K562 (cell line): ENCODE measurements around the gene PPM1F. TPM values are rescaled to one million over a fixed set of nuclear protein-coding genes. Genes with fewer than 3 reads are reported as not detected.
A peak's percentile ranks its signal among the peaks of the same experiment; 100 is the strongest.

ENCODE experiments used
- ATAC-seq: fragments of 200-7000 bp; cut with Tn5 transposase; 3 replicates; pipeline ENCODE4 v1.9.1; 2020; ENCODE audit warnings: moderate library complexity
- BruUV-seq: library from RNA; stranded (reverse); fragments of 400-500 nt; replicated peaks from 2 replicates; lab custom pipeline; 2021; lab: Mats Ljungman, UMichigan
- CTCF ChIA-PET: fragments of 300-600 bp; formaldehyde crosslinking; extraction: SDS; loops from one replicate; lab custom pipeline; 2021; ENCODE audit warnings: low intra/inter-chr PET ratio; lab: Yijun Ruan, JAX
- POLR2A ChIA-PET: fragments of 300-600, 350-650 bp; sonication (Branson Sonifier 250); formaldehyde crosslinking; extraction: SDS; loops from one replicate; lab custom pipeline; 2021; ENCODE audit warnings: antibody characterized with exemption, inconsistent platforms; lab: Yijun Ruan, JAX
- DNase-seq, 4 experiments: peaks; one replicate each; pipeline versions ENCODE4 v3.0.0 to v3.0.0-alpha.2; 2011 to 2018; ENCODE audit warnings: low spot score in 3 of 4, mixed read lengths in 3 of 4; ENCODE audit errors: extremely low read depth in 1 of 4
- FAIRE-seq: peaks from 2 replicates; lab custom pipeline; 2011; peaks lifted over from hg19 to GRCh38; lab: Jason Lieb, UNC
- H2AFZ ChIP-seq: 2 replicates; pipeline ENCODE4 v1.6.0; 2011; ENCODE audit warnings: low read depth, low read length, control low read depth, inconsistent platforms
- H3K27ac ChIP-seq: fragments of 200-600 bp; 3 replicates; pipeline ENCODE4 v1.8.0; 2011; ENCODE audit warnings: low read depth, mild to moderate bottlenecking, control low read depth, inconsistent platforms, low read length, moderate library complexity, mixed read lengths; ENCODE audit errors: extremely low read depth
- H3K27me3 ChIP-seq, 2 experiments: fragments of 300-600 bp in 1 of 2; 2 replicates in 1 of 2; 3 replicates in 1 of 2; pipeline versions ENCODE4 v1.6.0 to v1.8.0; 2011; ENCODE audit warnings: inconsistent platforms in 2 of 2, low read length in 2 of 2, mild to moderate bottlenecking in 1 of 2, mixed read lengths in 1 of 2, moderate library complexity in 1 of 2; ENCODE audit not compliant: control insufficient read depth in 2 of 2, insufficient read depth in 2 of 2
- H3K36me3 ChIP-seq: fragments of 300-600 bp; 3 replicates; pipeline ENCODE4 v1.8.0; 2011; ENCODE audit warnings: mild to moderate bottlenecking, low read length, inconsistent platforms; ENCODE audit not compliant: control insufficient read depth, insufficient read depth
- H3K4me1 ChIP-seq, 2 experiments: fragments of 200-600 bp in 1 of 2; replicated peaks in 1 of 2; 2 replicates in 1 of 2; 3 replicates in 1 of 2; pipeline versions ENCODE4 v1.5.1 to v1.8.0; 2011; ENCODE audit warnings: inconsistent platforms in 2 of 2, low read length in 2 of 2, mild to moderate bottlenecking in 1 of 2, mixed read lengths in 1 of 2, moderate library complexity in 1 of 2; ENCODE audit not compliant: control insufficient read depth in 2 of 2, insufficient read depth in 2 of 2
- H3K4me2 ChIP-seq: 2 replicates; pipeline ENCODE4 v1.6.1; 2011; ENCODE audit warnings: low read length, control low read depth, inconsistent platforms, mixed read lengths; ENCODE audit not compliant: insufficient read depth
- H3K4me3 ChIP-seq: fragments of 200-600 bp; sonication (generic), shearing (Covaris generic); 2 replicates; pipeline ENCODE4 v1.5.1; 2016; ENCODE audit warnings: control low read depth, inconsistent platforms
- H3K79me2 ChIP-seq: fragments of 200-600 bp; 3 replicates; pipeline ENCODE4 v1.8.0; 2011; ENCODE audit warnings: low read length, inconsistent platforms; ENCODE audit not compliant: control insufficient read depth, insufficient read depth
- H3K9ac ChIP-seq, 2 experiments: 2 replicates each; pipeline versions ENCODE4 v1.6.0 to v1.6.1; 2011; ENCODE audit warnings: low read depth in 2 of 2, low read length in 2 of 2, control low read depth in 1 of 2, inconsistent platforms in 1 of 2, mild to moderate bottlenecking in 1 of 2, mixed read lengths in 1 of 2; ENCODE audit not compliant: insufficient read depth in 1 of 2
- H3K9me1 ChIP-seq: one replicate; pipeline ENCODE4 v1.6.0; 2011; ENCODE audit warnings: inconsistent platforms, mild to moderate bottlenecking, low read length, moderate library complexity; ENCODE audit not compliant: control insufficient read depth, insufficient read depth
- H3K9me3 ChIP-seq: replicated peaks from 2 replicates; pipeline ENCODE4 v1.5.1; 2011; ENCODE audit warnings: low read depth, low read length, inconsistent platforms; ENCODE audit not compliant: control insufficient read depth, insufficient read depth
- H4K20me1 ChIP-seq: replicated peaks from 2 replicates; pipeline ENCODE4 v1.6.1; 2011; ENCODE audit warnings: low read length, inconsistent platforms, mixed read lengths; ENCODE audit not compliant: control insufficient read depth, insufficient read depth
- BRCA1 ChIP-seq, 2 experiments: fragments of 450-650 bp in 1 of 2; sonication (generic) in 1 of 2; formaldehyde crosslinking in 1 of 2; IDR thresholded peaks; 2 replicates each; pipeline versions ENCODE4 v1.5.0 to v1.6.1; 2017 to 2020; ENCODE audit warnings: mild to moderate bottlenecking in 1 of 2, missing genetic modification reagents in 1 of 2
- CBFB ChIP-seq: sonication (generic); formaldehyde crosslinking; IDR thresholded peaks from 2 replicates; pipeline ENCODE4 v1.4.0; 2020; ENCODE audit warnings: mild to moderate bottlenecking, missing genetic modification reagents
- CHD2 ChIP-seq: IDR thresholded peaks from 2 replicates; pipeline ENCODE4 v1.6.1; 2011; ENCODE audit warnings: low read depth, low read length
- ESRRA ChIP-seq: fragments of 450-650 bp; IDR thresholded peaks from 2 replicates; pipeline ENCODE4 v1.6.1; 2014; ENCODE audit warnings: low read depth, mild to moderate bottlenecking, moderate library complexity, borderline replicate concordance
- JUND ChIP-seq, 2 experiments: IDR thresholded peaks; 2 replicates in 1 of 2; 3 replicates in 1 of 2; pipeline ENCODE4 v1.6.1; 2011; ENCODE audit warnings: borderline replicate concordance in 2 of 2, low read depth in 2 of 2, low read length in 2 of 2, improper control_type of control experiment in 1 of 2, missing biosample characterization in 1 of 2, missing genetic modification characterization in 1 of 2, missing genetic modification reagents in 1 of 2
- MED1 ChIP-seq: sonication (generic); formaldehyde crosslinking; IDR thresholded peaks from 2 replicates; pipeline ENCODE4 v1.8.1; 2023; ENCODE audit warnings: missing genetic modification reagents, borderline replicate concordance
- NCOA2 ChIP-seq, 2 experiments: fragments of 450-650 bp; IDR thresholded peaks; 2 replicates each; pipeline ENCODE4 v1.6.1; 2018; ENCODE audit warnings: mild to moderate bottlenecking in 2 of 2, moderate library complexity in 1 of 2; ENCODE audit not compliant: partially characterized antibody in 2 of 2
- NFIC ChIP-seq: fragments of 450-650 bp; IDR thresholded peaks from 2 replicates; pipeline ENCODE4 v1.6.1; 2017; ENCODE audit warnings: mild to moderate bottlenecking, inconsistent platforms
- POLR2G ChIP-seq: fragments of 200-400 bp; formaldehyde crosslinking; IDR thresholded peaks from 2 replicates; pipeline ENCODE4 v1.6.1; 2017; ENCODE audit warnings: low read depth, mild to moderate bottlenecking, antibody characterized with exemption, low read length, moderate library complexity
- RAD21 ChIP-seq, 2 experiments: fragments of 250-450 bp in 1 of 2; fragments of 450-650 bp in 1 of 2; sonication (Bioruptor Pico) in 1 of 2; formaldehyde crosslinking in 1 of 2; IDR thresholded peaks in 1 of 2; conservative IDR thresholded peaks in 1 of 2; 2 replicates each; pipeline versions ENCODE4 v1.4.0 to v1.8.0; 2020 to 2022; ENCODE audit warnings: mild to moderate bottlenecking in 2 of 2, moderate library complexity in 1 of 2
- ZNF699 ChIP-seq: fragments of 250-450 bp; sonication (Bioruptor Pico); IDR thresholded peaks from 2 replicates; pipeline ENCODE4 v1.8.0; 2021; ENCODE audit warnings: mild to moderate bottlenecking, moderate library complexity; ENCODE audit not compliant: insufficient replicate concordance
- WGBS: fragments of 100-300 bp; shearing (Covaris generic); methylation state at CpG from one replicate; pipeline ENCODE4 v1.1.6; 2016; ENCODE audit warnings: low coverage, mixed read lengths; ENCODE audit not compliant: insufficient coverage; ENCODE audit errors: missing lambda C conversion rate; 5-methylcytosine and 5-hydroxymethylcytosine counted together
- in situ Hi-C: fragments of 300-500 bp; cut with MboI; formaldehyde crosslinking; loops from 4 replicates; pipeline ENCODE4 v1.15.0; 2018; ENCODE audit warnings: inconsistent platforms, mixed read lengths
- intact Hi-C: fragments of 100-400 bp; cut with micrococcal nuclease; formaldehyde crosslinking; loops from 2 replicates; pipeline ENCODE4 v1.14.2; 2022
- polyA plus RNA-seq, 8 experiments: library from polyadenylated mRNA; depleted of rRNA in 4 of 8; stranded (reverse) in 5 of 8; unstranded in 3 of 8; fragments of >200 nt; fragmentation: Nextera tagmentation in 2 of 8; fragmentation: Illumina TruSeq in 1 of 8; extraction: Ambion mirVana in 2 of 8; extraction: Trizol in 1 of 8; gene quantifications; 2 replicates each; pipeline versions ENCODE4 v1.2.1 to v1.2.3, GENCODE V29; 2011 to 2014; ENCODE audit warnings: inconsistent platforms in 1 of 8, missing spikeins in 1 of 8
- total RNA-seq, 7 experiments: library from RNA; depleted of rRNA in 6 of 7; stranded (reverse); fragments of >200 nt in 6 of 7; fragmentation: Illumina TruSeq in 2 of 7; extraction: Trizol in 2 of 7; gene quantifications; 2 replicates each; pipeline versions ENCODE4 v1.2.1 to v1.2.3, GENCODE V29; 2011 to 2021; ENCODE audit warnings: low replicate concordance in 1 of 7
- TF ChIP-seq, protein P1 (sequence below): IDR thresholded peaks from 2 replicates; pipeline ENCODE4 v1.6.1; 2011; ENCODE audit warnings: borderline replicate concordance, low read depth, mild to moderate bottlenecking, moderate library complexity, low read length; ENCODE audit not compliant: insufficient read depth, poor library complexity, severe bottlenecking
- TF ChIP-seq, protein P2 (sequence below): sonication (generic); formaldehyde crosslinking; IDR thresholded peaks from 2 replicates; pipeline ENCODE4 v1.8.0; 2022; ENCODE audit warnings: mild to moderate bottlenecking, missing genetic modification reagents

The PPM1F gene
- total and polyA plus RNA-seq, 9 of the 15 experiments (the other 6 are each of a cell fraction or from before 2014, with no cell fraction given) = 2.1 to 159 (median 64.0) TPM

DNA sequence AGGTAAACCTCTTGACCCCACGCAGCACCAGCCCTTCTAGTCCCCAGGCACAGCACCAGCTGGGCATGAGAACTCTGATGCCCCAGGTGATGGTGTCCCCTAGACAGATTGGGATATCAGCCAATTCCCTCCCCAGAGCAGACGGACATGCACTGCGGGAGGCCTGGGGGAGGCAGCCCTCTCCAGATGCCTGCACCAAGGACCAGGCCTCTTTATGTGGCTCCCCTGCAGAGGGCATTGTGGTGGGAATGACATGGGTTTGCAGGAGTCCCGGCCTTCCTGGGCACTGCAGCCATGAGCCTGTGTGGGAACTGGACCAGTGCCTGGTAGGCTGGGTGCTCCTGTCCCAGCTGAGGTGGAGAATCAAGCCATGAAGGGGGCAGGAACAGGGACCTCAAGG is 25.9 kb downstream of the PPM1F start:
- Histone ChIP-seq H3K9ac (peak overlapping the region in 1 of 2 experiments; percentile 72; a peak in 2 of 4 replicates), H3K9me1 (peaks cover 14% of the 10 kb centered on the region), H3K9me3 (no peaks in the 10 kb centered on the region), H3K36me3 (peaks cover 49% of the 10 kb centered on the region), H4K20me1 (peaks cover 27% of the 10 kb centered on the region; the same call in 1 of the 2 replicates), H3K27ac (no peak overlapping the region), H3K4me1 (peaks cover 2 to 40% of the 10 kb centered on the region in 2 experiments; a peak in 3 of 5 replicates), H3K4me3 (no peak overlapping the region), H3K79me2 (no peaks in the 10 kb centered on the region), H3K4me2 (no peak overlapping the region), H2AFZ (no peak overlapping the region), H3K27me3 (no peaks in the 10 kb centered on the region)
- CTCF ChIA-PET = no interaction called here
- ATAC-seq (peak; percentile 2; the same call in 2 of the 3 replicates), FAIRE-seq (no peak), DNase-seq (peak in 1 of 4 experiments; percentile 58)
- in situ Hi-C loops (loop anchor here (25.0 kb wide), 3 partner anchors 389 to 789 kb away; partner anchors contain the start of gene HIC2), intact Hi-C loops (no loop called here)
- 63% methylated on average over 4 of the region's 4 CpGs for WGBS
- BruUV-seq = no TSS peak
- POLR2A ChIA-PET = interaction anchor here (0.6 to 49.7 kb wide), 4 partner anchors 7 to 188 kb away, joined by 3 to 1041 read pairs (median 522); partner anchors contain the start of gene PPM1F
- TF ChIP-seq ZNF699 (CRISPR knock-in tag) (no peak), POLR2G (peak; percentile 33; the same call in 1 of the 2 replicates), JUND (IDR thresholded peaks at IDR 0.05; ENCODE audit: borderline replicate concordance, low read depth, low read length) (no peak), JUND (tag; IDR thresholded peaks at IDR 0.05; ENCODE audit: borderline replicate concordance, low read depth, low read length) (no peak), CBFB (CRISPR knock-in tag) (0 out of 2 replicates have a peak, but pooled peaks have one; percentile 36), RAD21 (CRISPR knock-in tag; conservative IDR thresholded peaks at IDR 0.05 in 1 of 2, IDR thresholded peaks at IDR 0.05 in 1 of 2) (no peak), NFIC (0 out of 2 replicates have a peak, but pooled peaks have one; percentile 18), NCOA2 (IDR thresholded peaks at IDR 0.05; ENCODE audit: partially characterized antibody in 2 of 2) (no peak), MED1 (CRISPR knock-in tag) (0 out of 2 replicates have a peak, but pooled peaks have one; percentile 61), CHD2 (peak; percentile 32; the same call in 1 of the 2 replicates), ESRRA (no peak), BRCA1 (IDR thresholded peaks at IDR 0.05) (no peak), BRCA1 (CRISPR knock-in tag; IDR thresholded peaks at IDR 0.05) (0 out of 2 replicates have a peak, but pooled peaks have one; percentile 19)
- TF ChIP-seq, protein P1, sequence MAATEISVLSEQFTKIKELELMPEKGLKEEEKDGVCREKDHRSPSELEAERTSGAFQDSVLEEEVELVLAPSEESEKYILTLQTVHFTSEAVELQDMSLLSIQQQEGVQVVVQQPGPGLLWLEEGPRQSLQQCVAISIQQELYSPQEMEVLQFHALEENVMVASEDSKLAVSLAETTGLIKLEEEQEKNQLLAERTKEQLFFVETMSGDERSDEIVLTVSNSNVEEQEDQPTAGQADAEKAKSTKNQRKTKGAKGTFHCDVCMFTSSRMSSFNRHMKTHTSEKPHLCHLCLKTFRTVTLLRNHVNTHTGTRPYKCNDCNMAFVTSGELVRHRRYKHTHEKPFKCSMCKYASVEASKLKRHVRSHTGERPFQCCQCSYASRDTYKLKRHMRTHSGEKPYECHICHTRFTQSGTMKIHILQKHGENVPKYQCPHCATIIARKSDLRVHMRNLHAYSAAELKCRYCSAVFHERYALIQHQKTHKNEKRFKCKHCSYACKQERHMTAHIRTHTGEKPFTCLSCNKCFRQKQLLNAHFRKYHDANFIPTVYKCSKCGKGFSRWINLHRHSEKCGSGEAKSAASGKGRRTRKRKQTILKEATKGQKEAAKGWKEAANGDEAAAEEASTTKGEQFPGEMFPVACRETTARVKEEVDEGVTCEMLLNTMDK = no peak
- TF ChIP-seq, protein P2, sequence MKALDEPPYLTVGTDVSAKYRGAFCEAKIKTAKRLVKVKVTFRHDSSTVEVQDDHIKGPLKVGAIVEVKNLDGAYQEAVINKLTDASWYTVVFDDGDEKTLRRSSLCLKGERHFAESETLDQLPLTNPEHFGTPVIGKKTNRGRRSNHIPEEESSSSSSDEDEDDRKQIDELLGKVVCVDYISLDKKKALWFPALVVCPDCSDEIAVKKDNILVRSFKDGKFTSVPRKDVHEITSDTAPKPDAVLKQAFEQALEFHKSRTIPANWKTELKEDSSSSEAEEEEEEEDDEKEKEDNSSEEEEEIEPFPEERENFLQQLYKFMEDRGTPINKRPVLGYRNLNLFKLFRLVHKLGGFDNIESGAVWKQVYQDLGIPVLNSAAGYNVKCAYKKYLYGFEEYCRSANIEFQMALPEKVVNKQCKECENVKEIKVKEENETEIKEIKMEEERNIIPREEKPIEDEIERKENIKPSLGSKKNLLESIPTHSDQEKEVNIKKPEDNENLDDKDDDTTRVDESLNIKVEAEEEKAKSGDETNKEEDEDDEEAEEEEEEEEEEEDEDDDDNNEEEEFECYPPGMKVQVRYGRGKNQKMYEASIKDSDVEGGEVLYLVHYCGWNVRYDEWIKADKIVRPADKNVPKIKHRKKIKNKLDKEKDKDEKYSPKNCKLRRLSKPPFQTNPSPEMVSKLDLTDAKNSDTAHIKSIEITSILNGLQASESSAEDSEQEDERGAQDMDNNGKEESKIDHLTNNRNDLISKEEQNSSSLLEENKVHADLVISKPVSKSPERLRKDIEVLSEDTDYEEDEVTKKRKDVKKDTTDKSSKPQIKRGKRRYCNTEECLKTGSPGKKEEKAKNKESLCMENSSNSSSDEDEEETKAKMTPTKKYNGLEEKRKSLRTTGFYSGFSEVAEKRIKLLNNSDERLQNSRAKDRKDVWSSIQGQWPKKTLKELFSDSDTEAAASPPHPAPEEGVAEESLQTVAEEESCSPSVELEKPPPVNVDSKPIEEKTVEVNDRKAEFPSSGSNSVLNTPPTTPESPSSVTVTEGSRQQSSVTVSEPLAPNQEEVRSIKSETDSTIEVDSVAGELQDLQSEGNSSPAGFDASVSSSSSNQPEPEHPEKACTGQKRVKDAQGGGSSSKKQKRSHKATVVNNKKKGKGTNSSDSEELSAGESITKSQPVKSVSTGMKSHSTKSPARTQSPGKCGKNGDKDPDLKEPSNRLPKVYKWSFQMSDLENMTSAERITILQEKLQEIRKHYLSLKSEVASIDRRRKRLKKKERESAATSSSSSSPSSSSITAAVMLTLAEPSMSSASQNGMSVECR (CRISPR knock-in tag) = no peak
